Neural progenitor cell (in vitro differentiated cells): ENCODE data around the gene ZDHHC12. TPM values are rescaled to one million over a fixed set of nuclear protein-coding genes. Genes with fewer than 3 reads are reported as not detected.

Experiments
- DNase-seq: peaks from one replicate; pipeline ENCODE4 v3.0.0-alpha.2; 2016; ENCODE audit warnings: low spot score
- H2AFZ ChIP-seq: fragments of 200-600 bp; sonication (generic); replicated peaks from 2 replicates; pipeline ENCODE4 v1.6.1; 2016; ENCODE audit warnings: antibody characterized with exemption
- H3F3A ChIP-seq: fragments of 200-600 bp; sonication (generic); 2 replicates; pipeline ENCODE4 v1.6.1; 2016; ENCODE audit warnings: antibody characterized with exemption, low read depth
- H3K27ac ChIP-seq: fragments of 200-600 bp; sonication (generic); 2 replicates; pipeline ENCODE4 v1.5.1; 2016; ENCODE audit warnings: mild to moderate bottlenecking
- H3K27me3 ChIP-seq: fragments of 200-600 bp; sonication (generic); 2 replicates; pipeline ENCODE4 v1.6.1; 2016; ENCODE audit warnings: mild to moderate bottlenecking, moderate library complexity
- H3K36me3 ChIP-seq: fragments of 200-600 bp; sonication (generic); 2 replicates; pipeline ENCODE4 v1.5.1; 2016
- H3K4me1 ChIP-seq: fragments of 200-600 bp; sonication (generic); 2 replicates; pipeline ENCODE4 v1.6.1; 2016; ENCODE audit warnings: mixed run types
- H3K4me2 ChIP-seq: fragments of 200-600 bp; sonication (generic); 2 replicates; pipeline ENCODE4 v1.6.1; 2016
- H3K4me3 ChIP-seq: fragments of 200-600 bp; sonication (generic); 2 replicates; pipeline ENCODE4 v1.5.1; 2016
- H3K79me2 ChIP-seq: fragments of 200-600 bp; sonication (generic); 2 replicates; pipeline ENCODE4 v1.6.1; 2016; ENCODE audit warnings: low read depth
- H3K9ac ChIP-seq: fragments of 200-600 bp; sonication (generic); 2 replicates; pipeline ENCODE4 v1.6.1; 2016
- H3K9me3 ChIP-seq: fragments of 200-600 bp; sonication (generic); 2 replicates; pipeline ENCODE4 v1.5.1; 2016; ENCODE audit warnings: low read depth
- H4K20me1 ChIP-seq: fragments of 200-600 bp; sonication (generic); 2 replicates; pipeline ENCODE4 v1.6.1; 2016; ENCODE audit warnings: low read depth
- H3K27ac Mint-ChIP-seq: 3 replicates; pipeline ENCODE4 v1.8.0; 2021; ENCODE audit warnings: mixed read lengths
- H3K27me3 Mint-ChIP-seq: 2 replicates; pipeline ENCODE4 v1.8.0; 2022; ENCODE audit warnings: low read depth, mild to moderate bottlenecking, inconsistent platforms, moderate library complexity, mixed read lengths; ENCODE audit not compliant: insufficient read depth
- H3K36me3 Mint-ChIP-seq: 3 replicates; pipeline ENCODE4 v1.8.0; 2021; ENCODE audit warnings: mixed read lengths
- H3K4me1 Mint-ChIP-seq: 3 replicates; pipeline ENCODE4 v1.8.0; 2021; ENCODE audit warnings: mixed read lengths
- H3K4me3 Mint-ChIP-seq: 3 replicates; pipeline ENCODE4 v1.8.0; 2021; ENCODE audit warnings: mild to moderate bottlenecking, moderate library complexity, mixed read lengths
- H3K9me3 Mint-ChIP-seq: 3 replicates; pipeline ENCODE4 v1.8.0; 2020; ENCODE audit warnings: mixed read lengths
- CTCF ChIP-seq: fragments of 200-600 bp; sonication (generic); IDR thresholded peaks from 2 replicates; pipeline ENCODE4 v1.5.1; 2017; ENCODE audit warnings: antibody characterized with exemption, mild to moderate bottlenecking
- EZH2 ChIP-seq: fragments of 200-600 bp; sonication (generic); IDR thresholded peaks from 2 replicates; pipeline ENCODE4 v1.6.1; 2017; ENCODE audit warnings: antibody characterized with exemption, mild to moderate bottlenecking, moderate library complexity
- EZH2phosphoT487 ChIP-seq: fragments of 200-600 bp; sonication (generic); IDR thresholded peaks from 2 replicates; pipeline ENCODE4 v1.6.1; 2017; ENCODE audit warnings: antibody characterized with exemption
- small RNA-seq: library from RNA; depleted of rRNA; stranded (forward); fragments of <200 nt; gene quantifications from one replicate; pipeline ENCODE3, GENCODE V24; 2015
- total RNA-seq: library from RNA; depleted of rRNA; stranded (reverse); fragments of >200 nt; gene quantifications from 2 replicates; pipeline ENCODE4 v1.2.3, GENCODE V29; 2015; ENCODE audit warnings: low replicate concordance

Gene ZDHHC12
- total RNA-seq, 1 donor from 2014 or later, result 16.8 TPM

GRCh38 chr9:128683340-128684064, 40.4 kb downstream of the ZDHHC12 start:
- TF ChIP-seq EZH2 (no peak), CTCF (no peak), EZH2phosphoT487 (no peak)
- Mint-ChIP-seq H3K9me3 (no peaks in the 10 kb centered on the region), H3K4me3 (peak overlapping the region; percentile 95), H3K4me1 (peaks cover 50% of the 10 kb centered on the region), H3K27ac (peak overlapping the region; percentile 89), H3K36me3 (no peaks in the 10 kb centered on the region), H3K27me3 (peaks cover 5% of the 10 kb centered on the region)
- peaks cover 33% of the 10 kb centered on the region for H4K20me1 ChIP-seq
- DNase-seq, result peak; percentile 94
- peak overlapping the region; percentile 91 for H3K27ac ChIP-seq
- H3K36me3 ChIP-seq, result no peaks in the 10 kb centered on the region
- H3F3A ChIP-seq, result peaks cover 49% of the 10 kb centered on the region
- H3K4me2 ChIP-seq, result peak overlapping the region; percentile 92
- H3K27me3 ChIP-seq, result no peaks in the 10 kb centered on the region
- peaks cover 34% of the 10 kb centered on the region for H3K4me1 ChIP-seq
- peak overlapping the region; percentile 88 for H3K4me3 ChIP-seq
- H3K79me2 ChIP-seq, result peaks cover 49% of the 10 kb centered on the region
- peak overlapping the region; percentile 62 for H3K9ac ChIP-seq
- H3K9me3 ChIP-seq, result no peaks in the 10 kb centered on the region
- peak overlapping the region; percentile 65 for H2AFZ ChIP-seq

GRCh38 chr9:128677794-128678193, 46.1 kb downstream of the ZDHHC12 start:
- H3K27me3 ChIP-seq, result no peaks in the 10 kb centered on the region
- DNase-seq, result no peak
- Mint-ChIP-seq H3K9me3 (no peaks in the 10 kb centered on the region), H3K4me3 (peak overlapping the region; percentile 22), H3K27ac (no peak overlapping the region), H3K27me3 (peaks cover 2% of the 10 kb centered on the region), H3K36me3 (no peaks in the 10 kb centered on the region), H3K4me1 (peaks cover 2% of the 10 kb centered on the region)
- H3K36me3 ChIP-seq, result no peaks in the 10 kb centered on the region
- H3K9me3 ChIP-seq, result no peaks in the 10 kb centered on the region
- no peaks in the 10 kb centered on the region for H4K20me1 ChIP-seq
- no peak overlapping the region for H2AFZ ChIP-seq
- H3K9ac ChIP-seq, result no peak overlapping the region
- no peaks in the 10 kb centered on the region for H3K4me1 ChIP-seq
- no peak overlapping the region for H3K27ac ChIP-seq
- no peaks in the 10 kb centered on the region for H3K79me2 ChIP-seq
- H3K4me2 ChIP-seq, result no peak overlapping the region
- TF ChIP-seq EZH2phosphoT487, result no peak
- no peak for TF ChIP-seq CTCF
- TF ChIP-seq EZH2, result no peak
- H3F3A ChIP-seq, result peaks cover 2% of the 10 kb centered on the region
- H3K4me3 ChIP-seq, result no peak overlapping the region

GRCh38 chr9:128675382-128675781, 48.5 kb downstream of the ZDHHC12 start:
- Histone ChIP-seq H3K4me3 (no peak overlapping the region), H3K4me1 (no peaks in the 10 kb centered on the region), H2AFZ (no peak overlapping the region), H3K79me2 (no peaks in the 10 kb centered on the region), H3K27ac (no peak overlapping the region), H3K27me3 (no peaks in the 10 kb centered on the region), H3F3A (no peaks in the 10 kb centered on the region), H3K9me3 (no peaks in the 10 kb centered on the region), H3K9ac (no peak overlapping the region), H3K36me3 (no peaks in the 10 kb centered on the region), H3K4me2 (no peak overlapping the region), H4K20me1 (no peaks in the 10 kb centered on the region)
- Mint-ChIP-seq H3K27me3 (peaks cover 2% of the 10 kb centered on the region), H3K36me3 (no peaks in the 10 kb centered on the region), H3K4me1 (no peaks in the 10 kb centered on the region), H3K27ac (no peak overlapping the region), H3K4me3 (no peak overlapping the region), H3K9me3 (no peaks in the 10 kb centered on the region)
- no peak for TF ChIP-seq CTCF
- TF ChIP-seq EZH2phosphoT487, result no peak
- no peak for TF ChIP-seq EZH2
- DNase-seq, result no peak

Small RNA genes lying within 50 kb of the gene (small RNA-seq; reads per million reads assigned to genes)
- gene RF00017 (not detected), gene RN7SL560P (not detected)

Other genes with a start within 250 kb of the ZDHHC12 start
- gene GLE1, start 219.4 kb downstream of the ZDHHC12 start, total RNA-seq, result 22.7 and 26.3 TPM in 2 replicates
- gene SPTAN1, start 171.5 kb downstream of the ZDHHC12 start, total RNA-seq, result 112 and 141 TPM in 2 replicates
- gene DYNC2I2, start 67.3 kb downstream of the ZDHHC12 start, total RNA-seq, result 45.9 and 141 TPM in 2 replicates
- gene SET, start 34.9 kb downstream of the ZDHHC12 start, total RNA-seq, result 930 and 1,683 TPM in 2 replicates
- 4.4 and 16.1 TPM in 2 replicates for gene PKN3, start 21.6 kb downstream of the ZDHHC12 start, total RNA-seq
- gene ZER1, start 47.8 kb upstream of the ZDHHC12 start, total RNA-seq, result 14.7 and 28.2 TPM in 2 replicates
- 17.1 and 19.0 TPM in 2 replicates for gene TBC1D13, start 63.1 kb upstream of the ZDHHC12 start, total RNA-seq
- gene ENDOG, start 94.4 kb upstream of the ZDHHC12 start, total RNA-seq, result 3.2 and 9.1 TPM in 2 replicates
- 17.2 and 50.1 TPM in 2 replicates for gene SPOUT1, start 105.7 kb upstream of the ZDHHC12 start, total RNA-seq
- 21.7 and 29.1 TPM in 2 replicates for gene KYAT1, start 157.8 kb upstream of the ZDHHC12 start, total RNA-seq
- gene LRRC8A, start 158.0 kb upstream of the ZDHHC12 start, total RNA-seq, result 17.1 and 42.8 TPM in 2 replicates
- gene PHYHD1, start 196.9 kb upstream of the ZDHHC12 start, total RNA-seq, result 15.2 and 19.0 TPM in 2 replicates
- gene DOLK, start 223.5 kb upstream of the ZDHHC12 start, total RNA-seq, result 8.2 and 16.8 TPM in 2 replicates
- gene NUP188, start 223.6 kb upstream of the ZDHHC12 start, total RNA-seq, result 66.7 and 80.0 TPM in 2 replicates